Neural cell (in vitro differentiated cells): ENCODE data around the gene SGK2. TPM values are rescaled to one million over a fixed set of nuclear protein-coding genes. Genes with fewer than 3 reads are reported as not detected.

Experiments
- H2AFZ ChIP-seq: fragments of 200-600, 300-800 bp; sonication (generic), shearing (Covaris generic); 2 replicates; pipeline ENCODE4 v1.6.0; 2014; ENCODE audit warnings: low read depth, mild to moderate bottlenecking, antibody characterized with exemption, low read length, moderate library complexity
- H3F3A ChIP-seq: fragments of 200-600 bp; shearing (Covaris generic); 2 replicates; pipeline ENCODE4 v1.6.1; 2016; ENCODE audit warnings: mild to moderate bottlenecking, moderate library complexity, mixed read lengths, antibody characterized with exemption, low read length; ENCODE audit not compliant: insufficient read depth, poor library complexity, severe bottlenecking
- H3K27ac ChIP-seq: fragments of 200-600, 300-800 bp; sonication (generic), shearing (Covaris generic); 2 replicates; pipeline ENCODE4 v1.5.1; 2014; ENCODE audit warnings: mild to moderate bottlenecking, low read length, moderate library complexity
- H3K27me3 ChIP-seq: fragments of 300-800, 200-600 bp; sonication (generic), shearing (Covaris generic); 2 replicates; pipeline ENCODE4 v1.6.0; 2014; ENCODE audit warnings: mild to moderate bottlenecking, low read depth, low read length, moderate library complexity; ENCODE audit not compliant: insufficient read depth
- H3K36me3 ChIP-seq: fragments of 300-800, 200-600 bp; sonication (generic), shearing (Covaris generic); 2 replicates; pipeline ENCODE4 v1.5.1; 2014; ENCODE audit warnings: mild to moderate bottlenecking, antibody characterized with exemption, low read length, moderate library complexity; ENCODE audit not compliant: insufficient read depth
- H3K4me2 ChIP-seq: fragments of 300-800, 200-600 bp; sonication (generic), shearing (Covaris generic); 2 replicates; pipeline ENCODE4 v1.6.0; 2014; ENCODE audit warnings: mild to moderate bottlenecking, low read length
- H3K4me3 ChIP-seq: fragments of 300-800, 200-600 bp; sonication (generic), shearing (Covaris generic); 2 replicates; pipeline ENCODE4 v1.5.1; 2014; ENCODE audit warnings: mild to moderate bottlenecking, low read length, moderate library complexity
- H3K79me2 ChIP-seq: fragments of 200-600 bp; shearing (Covaris generic); replicated peaks from 2 replicates; pipeline ENCODE4 v1.6.0; 2014; ENCODE audit warnings: mild to moderate bottlenecking, low read length, moderate library complexity; ENCODE audit not compliant: insufficient read depth
- H3K9ac ChIP-seq: fragments of 300-800, 200-600 bp; sonication (generic), shearing (Covaris generic); 2 replicates; pipeline ENCODE4 v1.6.1; 2016; ENCODE audit warnings: mild to moderate bottlenecking, low read length, mixed read lengths
- H3K9me2 ChIP-seq: fragments of 200-600 bp; shearing (Covaris generic); 2 replicates; pipeline ENCODE4 v1.6.1; 2016; ENCODE audit warnings: mild to moderate bottlenecking, low read length, mixed read lengths; ENCODE audit not compliant: insufficient read depth
- H3K9me3 ChIP-seq: fragments of 200-600, 300-800 bp; sonication (generic), shearing (Covaris generic); 2 replicates; pipeline ENCODE4 v1.6.1; 2016; ENCODE audit warnings: mild to moderate bottlenecking, mixed run types, low read length, moderate library complexity, mixed read lengths
- H4K20me1 ChIP-seq: fragments of 200-600 bp; shearing (Covaris generic); 2 replicates; pipeline ENCODE4 v1.6.1; 2016; ENCODE audit warnings: mild to moderate bottlenecking, mixed run types; ENCODE audit not compliant: insufficient read depth
- CTCF ChIP-seq: fragments of 450-650 bp; IDR thresholded peaks from 2 replicates; pipeline ENCODE4 v1.5.1; 2014; ENCODE audit warnings: antibody characterized with exemption, mild to moderate bottlenecking, moderate library complexity; ENCODE audit not compliant: poor library complexity, severe bottlenecking
- EP300 ChIP-seq: fragments of 450-650 bp; conservative IDR thresholded peaks from 2 replicates; pipeline ENCODE4 v1.6.1; 2014; ENCODE audit warnings: antibody characterized with exemption, mild to moderate bottlenecking, moderate library complexity; ENCODE audit not compliant: poor library complexity, severe bottlenecking
- EZH2 ChIP-seq: fragments of 200-600, 300-800 bp; shearing (Covaris generic), sonication (generic); IDR thresholded peaks from 2 replicates; pipeline ENCODE4 v1.6.1; 2014; ENCODE audit warnings: antibody characterized with exemption, low read length, borderline replicate concordance, mild to moderate bottlenecking; ENCODE audit not compliant: insufficient read depth, poor library complexity, severe bottlenecking
- MXI1 ChIP-seq: fragments of 450-650 bp; conservative IDR thresholded peaks from 2 replicates; pipeline ENCODE4 v1.6.1; 2014; ENCODE audit warnings: antibody characterized with exemption, mild to moderate bottlenecking; ENCODE audit not compliant: poor library complexity, severe bottlenecking
- POLR2AphosphoS5 ChIP-seq: IDR thresholded peaks from 2 replicates; pipeline ENCODE4 v1.6.1; 2012
- RAD21 ChIP-seq: fragments of 450-650 bp; conservative IDR thresholded peaks from 2 replicates; pipeline ENCODE4 v1.6.1; 2014; ENCODE audit warnings: antibody characterized with exemption, mild to moderate bottlenecking, moderate library complexity
- REST ChIP-seq: IDR thresholded peaks from 2 replicates; pipeline ENCODE4 v1.6.1; 2012; ENCODE audit warnings: borderline replicate concordance
- SMC3 ChIP-seq: fragments of 450-650 bp; conservative IDR thresholded peaks from 2 replicates; pipeline ENCODE4 v1.6.1; 2014; ENCODE audit warnings: antibody characterized with exemption, mild to moderate bottlenecking, moderate library complexity; ENCODE audit not compliant: poor library complexity
- TAF1 ChIP-seq: IDR thresholded peaks from 2 replicates; pipeline ENCODE4 v1.6.1; 2012; ENCODE audit warnings: low read depth
- polyA plus RNA-seq: library from polyadenylated mRNA; depleted of rRNA; stranded (reverse); fragments of >200 nt; gene quantifications from 2 replicates; pipeline ENCODE4 v1.2.3, GENCODE V29; 2014

Gene SGK2
- polyA plus RNA-seq, 1 donor from 2014 or later: 0.81 TPM

GRCh38 chr20:43572891-43573290 is 14.1 kb downstream of the SGK2 start:
- Histone ChIP-seq H3K9ac (no peak overlapping the region), H3K9me2 (no peaks in the 10 kb centered on the region), H3K36me3 (no peaks in the 10 kb centered on the region), H3K4me2 (no peak overlapping the region), H3F3A (no peaks in the 10 kb centered on the region), H3K79me2 (no peaks in the 10 kb centered on the region), H2AFZ (no peak overlapping the region), H4K20me1 (no peaks in the 10 kb centered on the region), H3K27me3 (no peaks in the 10 kb centered on the region), H3K27ac (no peak overlapping the region), H3K4me3 (no peak overlapping the region), H3K9me3 (no peaks in the 10 kb centered on the region)
- TF ChIP-seq EP300 (no peak), TAF1 (no peak), EZH2 (no peak), SMC3 (no peak), POLR2AphosphoS5 (no peak), CTCF (no peak), REST (no peak), RAD21 (no peak), MXI1 (no peak)

GRCh38 chr20:43576108-43576507 is 17.3 kb downstream of the SGK2 start:
- no peak overlapping the region for H3K27ac ChIP-seq
- no peaks in the 10 kb centered on the region for H4K20me1 ChIP-seq
- H3K36me3 ChIP-seq: no peaks in the 10 kb centered on the region
- H3K4me2 ChIP-seq: no peak overlapping the region
- H3K9me2 ChIP-seq: no peaks in the 10 kb centered on the region
- no peak overlapping the region for H3K4me3 ChIP-seq
- H3K79me2 ChIP-seq: no peaks in the 10 kb centered on the region
- H3F3A ChIP-seq: no peaks in the 10 kb centered on the region
- H3K9ac ChIP-seq: no peak overlapping the region
- H2AFZ ChIP-seq: no peak overlapping the region
- no peaks in the 10 kb centered on the region for H3K9me3 ChIP-seq
- TF ChIP-seq EZH2 (no peak), TAF1 (no peak), RAD21 (no peak), MXI1 (no peak)
- H3K27me3 ChIP-seq: no peaks in the 10 kb centered on the region
